Peyer's patch (tissue), 4 donors: Measurements from ENCODE around the gene SULT2B1. TPM values are rescaled to one million over a fixed set of nuclear protein-coding genes. Genes with fewer than 3 reads are reported as not detected.
A peak's percentile ranks its signal among the peaks of the same experiment; 100 is the strongest.

Source experiments
- DNase-seq, 3 donors: peaks; one replicate each; pipeline ENCODE4 v3.0.0-alpha.2; 2017 to 2019
- H3K27ac ChIP-seq, 4 donors: fragments of 200-600 bp; sonication (generic); one replicate each; pipeline ENCODE4 v1.5.1; 2016 to 2019
- H3K27me3 ChIP-seq, 2 donors: fragments of 200-600 bp; sonication (generic); one replicate each; pipeline ENCODE4 v1.5.1; 2019
- H3K36me3 ChIP-seq, 3 donors: fragments of 200-600 bp; sonication (generic); one replicate each; pipeline ENCODE4 v1.5.1; 2016 to 2019
- H3K4me1 ChIP-seq, 4 donors: fragments of 200-600 bp; sonication (generic); one replicate each; pipeline ENCODE4 v1.5.1; 2016 to 2019
- H3K4me3 ChIP-seq, 4 donors: fragments of 200-600 bp; sonication (generic); 1 replicate in 3 of 4; 2 replicates in 1 of 4; pipeline ENCODE4 v1.5.1; 2016 to 2019; ENCODE audit warnings: mild to moderate bottlenecking in 1 of 4
- H3K9me3 ChIP-seq, 4 donors: fragments of 200-600 bp; sonication (generic); one replicate each; pipeline ENCODE4 v1.5.1; 2016 to 2019; ENCODE audit warnings: mild to moderate bottlenecking in 1 of 4
- CTCF ChIP-seq, 6 experiments: fragments of 450-650 bp in 4 of 6; fragments of 200-600 bp in 2 of 6; sonication (generic) in 1 of 6; IDR thresholded peaks; one replicate each; pipeline ENCODE4 v1.5.1; 2017 to 2019; ENCODE audit warnings: antibody characterized with exemption in 6 of 6, mild to moderate bottlenecking in 3 of 6, moderate library complexity in 1 of 6
- POLR2A ChIP-seq, 2 donors: fragments of 450-650 bp; IDR thresholded peaks; one replicate each; pipeline ENCODE4 v1.5.1; 2017; ENCODE audit warnings: antibody characterized with exemption in 2 of 2, mild to moderate bottlenecking in 2 of 2, moderate library complexity in 2 of 2
- total RNA-seq, 4 donors: library from RNA; depleted of rRNA; stranded (reverse); fragments of >200 nt; gene quantifications; one replicate each; pipeline ENCODE4 v1.1.0, GENCODE V29; 2016

Gene SULT2B1
- total RNA-seq, 4 donors from 2014 or later = 2.5 to 14.6 (median 5.9) TPM

- H3K4me3 ChIP-seq = no peak overlapping the region
- H3K27ac ChIP-seq = no peak overlapping the region
- H3K9me3 ChIP-seq = no peaks in the 10 kb centered on the region
- DNase-seq = peak; percentile 62 to 84 (median 67)
- H3K36me3 ChIP-seq = peaks cover 0 to 12% (median 0%) of the 10 kb centered on the region in 3 donors
- no peaks in the 10 kb centered on the region for H3K27me3 ChIP-seq
- TF ChIP-seq POLR2A (IDR thresholded peaks at IDR 0.05) (no peak), CTCF (IDR thresholded peaks at IDR 0.05) (peak; percentile 24 to 67 (median 46))
- no peaks in the 10 kb centered on the region for H3K4me1 ChIP-seq
Measured at GRCh38 chr19:48608798-48609263, 56.9 kb downstream of the SULT2B1 start.

- no peaks in the 10 kb centered on the region for H3K9me3 ChIP-seq
- H3K36me3 ChIP-seq = peaks cover 0 to 12% (median 0%) of the 10 kb centered on the region in 3 donors
- H3K27me3 ChIP-seq = no peaks in the 10 kb centered on the region
- TF ChIP-seq POLR2A (IDR thresholded peaks at IDR 0.05) (no peak), CTCF (IDR thresholded peaks at IDR 0.05) (no peak)
- DNase-seq = no peak
- no peaks in the 10 kb centered on the region for H3K4me1 ChIP-seq
- no peak overlapping the region for H3K4me3 ChIP-seq
- H3K27ac ChIP-seq = no peak overlapping the region
Measured at GRCh38 chr19:48609571-48610108, 57.7 kb downstream of the SULT2B1 start.

- TF ChIP-seq POLR2A (IDR thresholded peaks at IDR 0.05) (no peak), CTCF (IDR thresholded peaks at IDR 0.05) (no peak)
- peaks cover 0 to 34% (median 0%) of the 10 kb centered on the region in 3 donors for H3K36me3 ChIP-seq
- no peak overlapping the region for H3K27ac ChIP-seq
- DNase-seq = no peak
- H3K9me3 ChIP-seq = no peaks in the 10 kb centered on the region
- no peaks in the 10 kb centered on the region for H3K27me3 ChIP-seq
- peaks cover 0 to 15% (median under 1%) of the 10 kb centered on the region in 4 donors for H3K4me1 ChIP-seq
- peak overlapping the region in 1 of 4 donors; percentile 62 for H3K4me3 ChIP-seq
Measured at GRCh38 chr19:48611872-48612271, 59.9 kb downstream of the SULT2B1 start.

GRCh38 chr19:48613024-48613851 lies 61.3 kb downstream of the SULT2B1 start:
- DNase-seq = peak in 2 of 3 donors; percentile 78 to 86
- H3K4me3 ChIP-seq = peak overlapping the region in 3 of 4 donors; percentile 30 to 62 (median 56)
- no peaks in the 10 kb centered on the region for H3K9me3 ChIP-seq
- H3K4me1 ChIP-seq = peaks cover 4 to 29% (median 11%) of the 10 kb centered on the region in 4 donors
- peak overlapping the region in 3 of 4 donors; percentile 88 to 97 (median 96) for H3K27ac ChIP-seq
- no peaks in the 10 kb centered on the region for H3K27me3 ChIP-seq
- TF ChIP-seq POLR2A (IDR thresholded peaks at IDR 0.05) = peak; percentile 45 to 78
- TF ChIP-seq CTCF (IDR thresholded peaks at IDR 0.05) = no peak
- H3K36me3 ChIP-seq = peaks cover 0 to 37% (median 0%) of the 10 kb centered on the region in 3 donors

- peak in 1 of 3 donors; percentile 65 for DNase-seq
- no peak for TF ChIP-seq CTCF (IDR thresholded peaks at IDR 0.05)
- TF ChIP-seq POLR2A (IDR thresholded peaks at IDR 0.05) = no peak
- Histone ChIP-seq H3K4me1 (peaks cover 4 to 29% (median 11%) of the 10 kb centered on the region in 4 donors), H3K36me3 (peaks cover 0 to 37% (median 0%) of the 10 kb centered on the region in 3 donors), H3K4me3 (peak overlapping the region in 3 of 4 donors; percentile 30 to 62 (median 56)), H3K27me3 (no peaks in the 10 kb centered on the region), H3K9me3 (no peaks in the 10 kb centered on the region), H3K27ac (peak overlapping the region in 3 of 4 donors; percentile 88 to 97 (median 96))
Measured at GRCh38 chr19:48613852-48614435, 62.0 kb downstream of the SULT2B1 start.
